OCI-LY7 (cell line): Measurements from ENCODE around the gene OOEP. TPM values are rescaled to one million over a fixed set of nuclear protein-coding genes. Genes with fewer than 3 reads are reported as not detected.

Experiments used
- BruUV-seq: library from RNA; stranded (reverse); fragments of 400-500 nt; replicated peaks from 2 replicates; lab custom pipeline; 2021; lab: Mats Ljungman, UMichigan
- CTCF ChIA-PET: fragments of 300-600 bp; sonication (Branson Sonifier 250); formaldehyde crosslinking; loops from one replicate; lab custom pipeline; 2022; ENCODE audit warnings: antibody characterized with exemption; ENCODE audit not compliant: unreplicated experiment; lab: Charles Lee
- POLR2A ChIA-PET: fragments of 300-600 bp; sonication (Branson Sonifier 250); formaldehyde crosslinking; loops from one replicate; lab custom pipeline; 2022; ENCODE audit warnings: antibody characterized with exemption; lab: Charles Lee
- DNase-seq: peaks from one replicate; pipeline ENCODE4 v3.0.0-alpha.2; 2015; ENCODE audit warnings: low spot score
- H2AFZ ChIP-seq: fragments of 200-600 bp; sonication (generic), shearing (Covaris generic); 2 replicates; pipeline ENCODE4 v1.6.1; 2014; ENCODE audit warnings: mild to moderate bottlenecking, antibody characterized with exemption, low read length, moderate library complexity
- H3K27ac ChIP-seq: fragments of 200-600 bp; sonication (generic); 2 replicates; pipeline ENCODE4 v1.5.1; 2014; ENCODE audit warnings: mixed run types, low read depth, mild to moderate bottlenecking, moderate library complexity, low read length, inconsistent platforms; ENCODE audit not compliant: poor library complexity, severe bottlenecking
- H3K36me3 ChIP-seq: fragments of 200-600 bp; sonication (generic); 2 replicates; pipeline ENCODE4 v1.6.1; 2014; ENCODE audit warnings: mild to moderate bottlenecking, antibody characterized with exemption, low read length, moderate library complexity, mixed read lengths; ENCODE audit not compliant: insufficient read depth
- H3K4me1 ChIP-seq: fragments of 200-600 bp; sonication (generic); 2 replicates; pipeline ENCODE4 v1.5.1; 2014; ENCODE audit warnings: mild to moderate bottlenecking, low read length; ENCODE audit not compliant: insufficient read depth, poor library complexity, severe bottlenecking
- H3K4me2 ChIP-seq: fragments of 200-600 bp; sonication (generic); 2 replicates; pipeline ENCODE4 v1.6.1; 2014; ENCODE audit warnings: mild to moderate bottlenecking, low read length
- H3K4me3 ChIP-seq: fragments of 200-600 bp; sonication (generic); 2 replicates; pipeline ENCODE4 v1.5.1; 2014; ENCODE audit warnings: mild to moderate bottlenecking, low read depth, low read length; ENCODE audit not compliant: poor library complexity, severe bottlenecking
- H3K79me2 ChIP-seq: fragments of 200-600 bp; sonication (generic); 2 replicates; pipeline ENCODE4 v1.6.1; 2016; ENCODE audit warnings: low read depth, mild to moderate bottlenecking, low read length, moderate library complexity, mixed read lengths; ENCODE audit not compliant: insufficient read depth
- H3K9me2 ChIP-seq: fragments of 200-600 bp; sonication (generic); 2 replicates; pipeline ENCODE4 v1.6.1; 2016; ENCODE audit warnings: mild to moderate bottlenecking, low read length, mixed read lengths; ENCODE audit not compliant: insufficient read depth
- H3K9me3 ChIP-seq: fragments of 200-600 bp; sonication (generic); 2 replicates; pipeline ENCODE4 v1.6.1; 2014; ENCODE audit warnings: mild to moderate bottlenecking, mixed run types, low read length, mixed read lengths
- H4K20me1 ChIP-seq: fragments of 200-600 bp; sonication (generic); 2 replicates; pipeline ENCODE4 v1.6.1; 2014; ENCODE audit warnings: mild to moderate bottlenecking, antibody characterized with exemption, low read length, moderate library complexity, mixed read lengths; ENCODE audit not compliant: insufficient read depth
- CTCF ChIP-seq: fragments of 200-600 bp; sonication (generic); conservative IDR thresholded peaks from 2 replicates; pipeline ENCODE4 v1.5.1; 2014; ENCODE audit warnings: mild to moderate bottlenecking, antibody characterized with exemption, low read length, moderate library complexity, mixed read lengths
- EZH2phosphoT487 ChIP-seq: fragments of 200-600 bp; sonication (generic); IDR thresholded peaks from 2 replicates; pipeline ENCODE4 v1.6.1; 2018; ENCODE audit warnings: low read depth, borderline replicate concordance, mild to moderate bottlenecking, mixed run types, antibody characterized with exemption, low read length, moderate library complexity, mixed read lengths
- intact Hi-C: fragments of 100-400 bp; cut with micrococcal nuclease; formaldehyde crosslinking; loops from one replicate; pipeline ENCODE4 v1.10.0; 2022; ENCODE audit not compliant: unreplicated experiment
- total RNA-seq, 2 experiments: library from RNA; depleted of rRNA in 1 of 2; stranded (reverse); fragments of >200 nt in 1 of 2; shearing (Covaris generic) in 1 of 2; gene quantifications; 2 replicates each; pipeline ENCODE4 v1.2.3, GENCODE V29; 2014 to 2022

Gene OOEP
- total RNA-seq, 2 experiments from 2014 or later: not detected

- Histone ChIP-seq H3K4me1 (peaks cover 8% of the 10 kb centered on the region), H2AFZ (no peak overlapping the region), H3K27ac (no peak overlapping the region), H3K4me3 (no peak overlapping the region), H3K36me3 (no peaks in the 10 kb centered on the region), H4K20me1 (no peaks in the 10 kb centered on the region), H3K9me2 (no peaks in the 10 kb centered on the region), H3K9me3 (no peaks in the 10 kb centered on the region), H3K4me2 (peak overlapping the region; percentile 30; the same call in 1 of the 2 replicates), H3K79me2 (no peaks in the 10 kb centered on the region)
- no TSS peak for BruUV-seq
- POLR2A ChIA-PET: no interaction called here
- intact Hi-C loops: no loop called here
- CTCF ChIA-PET: no interaction called here
- peak; percentile 4 for DNase-seq
- TF ChIP-seq CTCF: no peak
- TF ChIP-seq EZH2phosphoT487: no peak
These were observed 28.4 kb downstream of the OOEP start for GRCh38 chr6:73341335-73341734.

GRCh38 chr6:73340048-73340447 lies 29.6 kb downstream of the OOEP start:
- Histone ChIP-seq H3K4me2 (no peak overlapping the region), H3K4me1 (peaks cover 8% of the 10 kb centered on the region), H3K4me3 (no peak overlapping the region), H3K9me2 (no peaks in the 10 kb centered on the region), H3K79me2 (no peaks in the 10 kb centered on the region), H2AFZ (no peak overlapping the region; the same call in 1 of the 2 replicates), H3K27ac (no peak overlapping the region), H4K20me1 (no peaks in the 10 kb centered on the region), H3K36me3 (no peaks in the 10 kb centered on the region), H3K9me3 (no peaks in the 10 kb centered on the region)
- ChIA-PET POLR2A (no interaction called here), CTCF (no interaction called here)
- TF ChIP-seq EZH2phosphoT487: no peak
- no peak for TF ChIP-seq CTCF
- intact Hi-C loops: no loop called here
- DNase-seq: no peak
- BruUV-seq: no TSS peak

GRCh38 chr6:73339340-73339739 lies 30.4 kb downstream of the OOEP start:
- Histone ChIP-seq H3K9me3 (no peaks in the 10 kb centered on the region), H2AFZ (no peak overlapping the region), H3K27ac (no peak overlapping the region), H4K20me1 (no peaks in the 10 kb centered on the region), H3K9me2 (no peaks in the 10 kb centered on the region), H3K4me1 (peaks cover 8% of the 10 kb centered on the region), H3K36me3 (no peaks in the 10 kb centered on the region), H3K4me2 (no peak overlapping the region), H3K4me3 (no peak overlapping the region), H3K79me2 (no peaks in the 10 kb centered on the region)
- ChIA-PET POLR2A (interaction anchor here (0.8 to 1.4 kb wide), 3 partner anchors 8 to 52 kb away, joined by 3 to 5 read pairs (median 4); no protein-coding TSS in a partner anchor), CTCF (no interaction called here)
- DNase-seq: no peak
- no TSS peak for BruUV-seq
- intact Hi-C loops: no loop called here
- TF ChIP-seq CTCF: no peak
- no peak for TF ChIP-seq EZH2phosphoT487
